PC-9 (cell line): ENCODE measurements around the gene USH1C. TPM values are rescaled to one million over a fixed set of nuclear protein-coding genes. Genes with fewer than 3 reads are reported as not detected.
A peak's percentile ranks its signal among the peaks of the same experiment; 100 is the strongest.

Experiments
- BruUV-seq: library from RNA; stranded (reverse); fragments of 400-500 nt; replicated peaks from 2 replicates; lab custom pipeline; 2021; lab: Mats Ljungman, UMichigan
- CTCF ChIA-PET: fragments of 300-600 bp; sonication (Branson Sonifier 250); formaldehyde crosslinking; loops from one replicate; lab custom pipeline; 2022; ENCODE audit warnings: antibody characterized with exemption; lab: Charles Lee
- POLR2A ChIA-PET: fragments of 300-600 bp; sonication (Branson Sonifier 250); formaldehyde crosslinking; loops from one replicate; lab custom pipeline; 2022; ENCODE audit warnings: antibody characterized with exemption; ENCODE audit not compliant: unreplicated experiment; lab: Charles Lee
- DNase-seq, 2 experiments: peaks; one replicate each; pipeline versions ENCODE4 v3.0.0 to v3.0.0-alpha.2; 2015 to 2022; ENCODE audit warnings: mixed read lengths in 1 of 2
- H2AFZ ChIP-seq: fragments of 200-600 bp; sonication (generic); 2 replicates; pipeline ENCODE4 v1.8.1; 2017; ENCODE audit warnings: antibody characterized with exemption
- H3F3A ChIP-seq: fragments of 200-600 bp; sonication (generic); 2 replicates; pipeline ENCODE4 v1.8.1; 2017; ENCODE audit warnings: antibody characterized with exemption, mild to moderate bottlenecking, low read depth; ENCODE audit not compliant: insufficient read depth
- H3K27ac ChIP-seq: fragments of 200-600 bp; sonication (generic); 2 replicates; pipeline ENCODE4 v1.6.1; 2016; ENCODE audit warnings: mixed run types
- H3K27me3 ChIP-seq: fragments of 200-600 bp; sonication (generic); 2 replicates; pipeline ENCODE4 v1.6.1; 2016; ENCODE audit warnings: low read depth, mixed run types; ENCODE audit not compliant: insufficient read depth
- H3K36me3 ChIP-seq: fragments of 200-600 bp; sonication (generic); 2 replicates; pipeline ENCODE4 v1.6.1; 2016; ENCODE audit warnings: low read depth, mixed run types
- H3K4me1 ChIP-seq: fragments of 200-600 bp; sonication (generic); replicated peaks from 2 replicates; pipeline ENCODE4 v1.6.1; 2016; ENCODE audit warnings: mixed run types; ENCODE audit not compliant: insufficient read depth
- H3K4me2 ChIP-seq: fragments of 200-600 bp; sonication (generic); 2 replicates; pipeline ENCODE4 v1.6.1; 2017; ENCODE audit warnings: mixed run types
- H3K4me3 ChIP-seq: fragments of 200-600 bp; sonication (generic); 2 replicates; pipeline ENCODE4 v1.6.1; 2016; ENCODE audit warnings: mixed run types
- H3K79me2 ChIP-seq: fragments of 200-600 bp; sonication (generic); 2 replicates; pipeline ENCODE4 v1.6.1; 2017; ENCODE audit warnings: low read depth, mixed run types
- H3K9me2 ChIP-seq: fragments of 200-600 bp; sonication (generic); 2 replicates; pipeline ENCODE4 v1.8.1; 2017; ENCODE audit warnings: mild to moderate bottlenecking; ENCODE audit not compliant: insufficient read depth
- H3K9me3 ChIP-seq: fragments of 200-600 bp; sonication (generic); 2 replicates; pipeline ENCODE4 v1.8.1; 2016; ENCODE audit warnings: low read depth; ENCODE audit not compliant: insufficient read depth
- H4K20me1 ChIP-seq: fragments of 200-600 bp; sonication (generic); 2 replicates; pipeline ENCODE4 v1.8.1; 2017; ENCODE audit not compliant: insufficient read depth
- CTCF ChIP-seq: fragments of 200-600 bp; sonication (generic); conservative IDR thresholded peaks from 2 replicates; pipeline ENCODE4 v1.6.1; 2017; ENCODE audit warnings: mixed run types, antibody characterized with exemption, mild to moderate bottlenecking, moderate library complexity
- EZH2 ChIP-seq: fragments of 200-600 bp; sonication (generic); IDR thresholded peaks from 2 replicates; pipeline ENCODE4 v1.8.0; 2017; ENCODE audit warnings: antibody characterized with exemption, low read depth
- intact Hi-C: fragments of 100-400 bp; cut with micrococcal nuclease; formaldehyde crosslinking; loops from one replicate; pipeline ENCODE4 v1.10.0; 2022; ENCODE audit not compliant: unreplicated experiment
- total RNA-seq: library from RNA; stranded (reverse); gene quantifications from 2 replicates; pipeline ENCODE4 v1.2.3, GENCODE V29; 2021

The USH1C gene
- total RNA-seq, 1 experiment from 2014 or later, result not detected

GRCh38 chr11:17481905-17482304 is 62.3 kb downstream of the USH1C start:
- Histone ChIP-seq H3K36me3 (no peaks in the 10 kb centered on the region), H3K27ac (no peak overlapping the region), H2AFZ (no peak overlapping the region), H3K9me3 (no peaks in the 10 kb centered on the region), H3K4me2 (no peak overlapping the region), H3K4me3 (no peak overlapping the region), H4K20me1 (no peaks in the 10 kb centered on the region), H3K9me2 (no peaks in the 10 kb centered on the region), H3K27me3 (peaks cover 43% of the 10 kb centered on the region), H3K79me2 (no peaks in the 10 kb centered on the region), H3F3A (no peaks in the 10 kb centered on the region), H3K4me1 (no peaks in the 10 kb centered on the region)
- DNase-seq, result no peak
- intact Hi-C loops, result no loop called here
- ChIA-PET CTCF (no interaction called here), POLR2A (no interaction called here)
- BruUV-seq, result no TSS peak
- no peak for TF ChIP-seq CTCF
- TF ChIP-seq EZH2, result no peak

DNA sequence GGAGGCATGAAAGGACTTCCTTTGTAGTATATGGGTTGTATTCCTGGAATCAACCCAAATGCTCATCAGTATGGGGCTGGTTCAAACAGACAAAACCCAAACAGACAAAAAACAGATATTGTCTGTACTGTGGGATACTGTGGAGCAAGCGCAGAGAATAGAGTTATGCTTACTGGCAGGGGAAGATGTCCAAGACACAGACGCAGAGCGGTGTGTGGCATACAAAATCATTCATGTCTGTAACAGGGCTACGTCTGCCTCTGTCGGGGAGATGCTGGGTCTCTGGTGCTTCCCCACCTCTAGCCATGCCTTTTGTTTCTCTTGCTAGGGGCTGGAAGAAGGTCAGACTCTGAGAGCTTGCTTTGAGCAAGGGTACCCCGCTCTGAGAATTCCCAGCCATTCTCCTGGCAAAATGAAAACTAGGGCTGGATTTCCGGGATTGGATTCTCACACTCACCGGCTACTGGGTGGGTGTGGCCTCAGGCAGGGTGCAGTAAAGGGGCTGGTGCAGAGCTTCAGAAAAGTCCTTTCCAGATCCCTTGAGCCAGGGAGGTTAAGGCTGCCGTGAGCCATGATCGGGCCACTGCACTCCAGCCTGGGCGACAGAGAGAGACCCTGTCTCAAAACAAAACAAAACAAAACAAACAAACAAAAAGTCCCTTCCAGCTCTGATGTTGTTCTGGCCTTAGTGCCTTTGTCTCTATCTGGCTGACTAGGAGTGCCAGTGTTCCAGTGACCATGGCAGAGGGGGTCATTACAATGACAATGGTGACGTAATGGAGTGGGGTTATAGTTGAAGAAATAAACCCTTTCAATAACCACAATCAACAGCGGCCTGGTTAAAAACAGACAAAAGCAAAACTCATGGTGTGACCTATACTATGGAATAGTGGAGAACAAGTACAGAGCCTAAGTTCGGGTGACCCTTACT is 64.7 kb downstream of the USH1C start:
- Histone ChIP-seq H3K9me3 (no peaks in the 10 kb centered on the region), H3K27ac (no peak overlapping the region), H4K20me1 (no peaks in the 10 kb centered on the region), H3K9me2 (no peaks in the 10 kb centered on the region), H3K27me3 (peaks cover 54% of the 10 kb centered on the region), H3K4me1 (no peaks in the 10 kb centered on the region), H3K4me2 (no peak overlapping the region), H3K36me3 (no peaks in the 10 kb centered on the region), H2AFZ (no peak overlapping the region), H3K4me3 (no peak overlapping the region), H3K79me2 (no peaks in the 10 kb centered on the region), H3F3A (no peaks in the 10 kb centered on the region)
- peak in 1 of 2 experiments; percentile 12 for DNase-seq
- BruUV-seq, result no TSS peak
- ChIA-PET CTCF (no interaction called here), POLR2A (no interaction called here)
- TF ChIP-seq EZH2 (no peak), CTCF (no peak)
- intact Hi-C loops, result loop anchor here (1.0 kb wide), 1 partner anchor 90 kb away; no protein-coding TSS in a partner anchor

DNA sequence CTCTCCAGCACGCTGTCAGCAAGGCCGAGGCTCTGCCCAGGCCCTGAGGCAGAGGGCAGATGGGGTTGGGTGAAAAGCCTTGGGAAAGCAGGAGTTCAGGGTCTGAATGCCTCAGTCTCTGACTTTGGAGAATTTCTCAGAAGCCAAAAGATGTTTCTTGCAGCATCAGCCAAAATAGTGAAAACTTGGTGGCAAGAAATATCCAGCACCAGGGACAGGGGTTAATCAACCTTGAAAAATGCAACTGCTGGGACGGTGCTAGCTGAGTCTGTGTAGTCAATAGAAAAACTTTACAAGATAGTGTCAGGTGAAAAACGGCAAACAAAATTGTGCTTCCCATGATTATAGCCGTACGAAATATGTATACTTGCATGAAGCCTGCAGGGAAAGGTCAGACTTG is 66.1 kb downstream of the USH1C start:
- POLR2A ChIA-PET, result no interaction called here
- H3K36me3 ChIP-seq, result no peaks in the 10 kb centered on the region
- no peaks in the 10 kb centered on the region for H4K20me1 ChIP-seq
- H3K9me2 ChIP-seq, result no peaks in the 10 kb centered on the region
- TF ChIP-seq CTCF (no peak), EZH2 (no peak)
- no peak overlapping the region for H3K4me3 ChIP-seq
- no peak for DNase-seq
- no TSS peak for BruUV-seq
- no peak overlapping the region for H2AFZ ChIP-seq
- CTCF ChIA-PET, result no interaction called here
- H3K4me2 ChIP-seq, result no peak overlapping the region
- H3F3A ChIP-seq, result no peaks in the 10 kb centered on the region
- no peaks in the 10 kb centered on the region for H3K4me1 ChIP-seq
- no peak overlapping the region for H3K27ac ChIP-seq
- H3K9me3 ChIP-seq, result no peaks in the 10 kb centered on the region
- H3K27me3 ChIP-seq, result peaks cover 60% of the 10 kb centered on the region
- intact Hi-C loops, result no loop called here
- no peaks in the 10 kb centered on the region for H3K79me2 ChIP-seq
